Measurements from ENCODE around the gene PARD6G.

The PARD6G gene

GRCh38 chr18:80247393-80247841, at the start of gene PARD6G:
TSS of gene PARD6G (minus strand) at chr18:80247514. CDS start at chr18:80247348, 166 bp downstream.
- peak; percentile 36 for DNase-seq (ENCODE audit: low read depth in 2 of 2)

- peak in 1 of 2 donors; percentile 32 for DNase-seq (ENCODE audit: low read depth in 2 of 2)
Observed at GRCh38 chr18:80262241-80263033, 15.1 kb upstream of the PARD6G start.

DNA sequence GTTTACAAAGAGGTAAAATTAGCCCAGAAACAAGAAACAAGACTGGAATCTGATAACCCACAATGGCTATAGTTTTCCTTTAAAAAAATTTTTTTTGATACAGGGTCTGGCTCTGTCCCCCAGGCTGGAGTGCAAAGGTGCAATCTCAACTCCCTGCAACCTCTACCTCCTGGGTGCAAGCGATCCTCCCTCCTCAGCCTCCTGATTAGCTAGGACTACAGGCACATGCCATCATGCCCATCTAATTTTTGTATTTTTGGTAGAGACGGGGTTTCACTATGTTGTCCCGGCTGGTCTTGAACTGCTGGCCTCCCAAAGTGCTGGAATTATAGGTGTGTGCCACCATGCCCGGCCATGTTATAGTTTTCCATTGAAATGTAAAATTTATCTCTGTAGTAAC, 12.3 kb upstream of the PARD6G start:
- DNase-seq (ENCODE audit: low read depth in 2 of 2): no peak

GRCh38 chr18:80258640-80259039, 11.3 kb upstream of the PARD6G start:
- DNase-seq (ENCODE audit: low read depth in 2 of 2): no peak

GRCh38 chr18:80257579-80258543, 10.5 kb upstream of the PARD6G start:
- peak; percentile 38 to 43 for DNase-seq (ENCODE audit: low read depth in 2 of 2)

- no peak for DNase-seq (ENCODE audit: low read depth in 2 of 2)
Observed at GRCh38 chr18:80254971-80255500, 7.7 kb upstream of the PARD6G start.

DNA sequence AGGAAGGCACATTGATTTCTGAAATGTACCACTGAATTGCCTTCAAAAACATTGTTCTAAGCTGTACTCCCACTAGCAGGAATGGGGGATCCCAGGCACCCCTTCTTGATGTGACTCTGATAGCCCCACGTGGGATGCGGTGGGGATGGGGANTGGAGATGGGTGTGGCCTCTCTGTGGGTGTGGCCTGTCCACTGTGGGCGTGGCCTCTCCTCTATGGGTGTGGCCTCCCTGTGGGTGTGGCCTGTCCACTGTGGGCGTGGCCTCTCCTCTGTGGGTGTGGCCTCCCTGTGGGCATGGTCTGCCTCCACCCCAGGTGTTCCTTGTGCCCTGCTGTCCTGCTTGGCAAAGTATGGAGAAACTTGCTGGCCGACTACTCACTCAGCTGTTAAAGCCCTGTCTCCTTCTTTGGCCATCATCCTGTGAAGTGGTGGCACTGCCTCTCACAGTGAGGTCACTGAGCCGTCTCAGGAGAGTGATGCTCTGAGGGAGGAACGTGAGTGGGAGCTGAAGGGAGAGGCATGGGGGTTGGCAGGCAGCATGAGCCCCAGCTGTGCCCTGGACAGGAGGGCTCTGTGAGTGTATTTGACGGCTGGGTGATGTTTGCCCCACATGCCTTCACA, 6.7 kb upstream of the PARD6G start:
- no peak for DNase-seq (ENCODE audit: low read depth in 2 of 2)

DNA sequence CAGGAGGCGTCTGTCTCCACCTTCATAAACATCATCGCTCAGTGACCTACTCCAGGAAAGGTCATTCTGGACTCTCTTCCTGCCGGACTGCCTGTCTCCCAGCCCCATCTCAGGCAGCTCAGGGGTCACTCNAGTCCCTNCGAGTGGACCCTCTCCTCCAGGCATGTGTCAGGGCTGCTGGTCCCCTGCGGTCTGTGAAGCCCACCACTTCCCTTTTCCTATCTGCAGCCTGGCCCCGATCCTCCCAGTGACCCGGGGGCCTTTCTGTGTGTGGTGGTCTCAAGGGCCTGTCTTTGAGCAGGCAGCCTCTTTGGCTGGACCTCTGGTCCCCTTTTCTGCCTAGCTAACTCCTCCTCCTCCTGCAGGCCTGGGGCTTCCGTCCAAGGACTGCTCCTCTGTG, 5.9 kb upstream of the PARD6G start:
- no peak for DNase-seq (ENCODE audit: low read depth in 2 of 2)

DNA sequence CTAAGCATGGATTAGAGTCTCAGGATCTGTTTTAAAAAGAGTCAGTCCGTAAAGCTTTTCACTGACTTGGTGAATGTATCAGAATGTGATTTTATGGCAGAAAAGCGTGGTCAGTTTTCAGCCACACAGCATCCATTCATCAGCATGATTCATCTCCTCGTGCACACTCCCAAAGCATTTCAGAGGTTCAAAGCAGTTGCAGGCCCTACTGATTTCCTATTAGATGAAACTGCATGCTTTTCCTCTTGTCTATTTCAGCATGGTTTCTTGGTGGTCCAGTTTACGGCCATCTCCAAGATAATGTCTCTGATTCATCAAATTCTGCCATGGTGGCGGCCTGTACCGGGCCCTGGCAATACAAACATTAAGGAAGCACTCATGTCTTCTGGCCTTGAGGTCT, 4.8 kb upstream of the PARD6G start:
- no peak for DNase-seq (ENCODE audit: low read depth in 2 of 2)

- no peak for DNase-seq (ENCODE audit: low read depth in 2 of 2)
Observed at GRCh38 chr18:80251700-80252099, 4.4 kb upstream of the PARD6G start.

GRCh38 chr18:80250740-80251364, 3.5 kb upstream of the PARD6G start:
- no peak for DNase-seq (ENCODE audit: low read depth in 2 of 2)

GRCh38 chr18:80249217-80250093, 2.1 kb upstream of the PARD6G start:
- no peak for DNase-seq (ENCODE audit: low read depth in 2 of 2)

GRCh38 chr18:80246445-80247392, 595 bp downstream of the PARD6G start:
- no peak for DNase-seq (ENCODE audit: low read depth in 2 of 2)

GRCh38 chr18:80245781-80246444, 1.4 kb downstream of the PARD6G start:
- DNase-seq (ENCODE audit: low read depth in 2 of 2): no peak

- no peak for DNase-seq (ENCODE audit: low read depth in 2 of 2)
Observed at GRCh38 chr18:80244956-80245730, 2.2 kb downstream of the PARD6G start.

- no peak for DNase-seq (ENCODE audit: low read depth in 2 of 2)
Observed at GRCh38 chr18:80244167-80244566, 3.1 kb downstream of the PARD6G start.

DNA sequence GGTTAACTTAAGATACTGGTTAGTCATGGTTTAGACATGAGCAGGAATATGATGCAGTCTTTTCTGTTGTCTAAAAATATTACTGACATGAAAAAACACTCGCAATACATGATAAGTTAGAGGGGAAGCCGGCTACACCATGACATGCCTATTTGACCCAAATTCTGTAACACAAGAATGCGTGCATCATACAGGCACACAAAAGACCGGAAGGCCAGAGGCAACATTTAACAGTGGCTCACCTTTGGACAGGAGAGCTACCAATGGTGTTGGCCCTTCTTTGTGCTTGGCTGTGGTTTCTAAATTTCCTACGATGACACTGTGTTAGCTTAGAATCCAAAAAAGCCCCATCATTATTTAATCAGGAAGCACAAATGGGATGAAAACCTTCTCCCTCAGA, 4.1 kb downstream of the PARD6G start:
- DNase-seq (ENCODE audit: low read depth in 2 of 2): no peak

Data from stimulated activated CD8-positive, alpha-beta memory T cell treated with anti-CD3 and anti-CD28 coated beads, Interleukin-15, amount 100 ng/mL, for 48 hours (primary cell).